Ovary (tissue), 9 donors: Measurements from ENCODE around the gene SCN1A. TPM values are rescaled to one million over a fixed set of nuclear protein-coding genes. Genes with fewer than 3 reads are reported as not detected.

Experiments
- DNase-seq, 5 donors: peaks; one replicate each; pipeline ENCODE4 v3.0.0-alpha.2; 2019 to 2020
- H3K27ac ChIP-seq, 2 donors: fragments of 200-600 bp; one replicate each; pipeline versions ENCODE4 v1.5.1 to v1.8.0; 2019 to 2022
- H3K27me3 ChIP-seq: fragments of 200-600 bp; one replicate; pipeline ENCODE4 v1.8.0; 2022
- H3K36me3 ChIP-seq: fragments of 200-600 bp; sonication (generic); one replicate; pipeline ENCODE4 v1.5.1; 2019
- H3K4me1 ChIP-seq: one replicate; pipeline ENCODE4 v1.8.1; 2013; ENCODE audit warnings: mild to moderate bottlenecking, moderate library complexity; ENCODE audit not compliant: insufficient read depth
- H3K4me3 ChIP-seq: fragments of 200-600 bp; sonication (generic); one replicate; pipeline ENCODE4 v1.5.1; 2017
- H3K9me3 ChIP-seq, 2 donors: fragments of 200-600 bp in 1 of 2; sonication (generic) in 1 of 2; one replicate each; pipeline versions ENCODE4 v1.5.1 to v1.8.1; 2013 to 2019; ENCODE audit warnings: mild to moderate bottlenecking in 1 of 2, moderate library complexity in 1 of 2
- EP300 ChIP-seq: sonication (generic); formaldehyde crosslinking; IDR thresholded peaks from one replicate; pipeline ENCODE4 v1.6.1; 2017; ENCODE audit warnings: antibody characterized with exemption
- POLR2A ChIP-seq: fragments of 450-650 bp; IDR thresholded peaks from one replicate; pipeline ENCODE4 v1.6.1; 2017; ENCODE audit warnings: antibody characterized with exemption, mild to moderate bottlenecking, moderate library complexity
- WGBS, 3 donors: extraction: QIAGEN DNeasy Blood & Tissue Kit in 1 of 3; methylation state at CpG; one replicate each; pipeline versions ENCODE4 v1.1.5 to v1.1.7; 2013 to 2017; 5-methylcytosine and 5-hydroxymethylcytosine counted together
- intact Hi-C, 4 donors: fragments of 100-400 bp; cut with DNase I; formaldehyde crosslinking; loops; one replicate each; pipeline versions ENCODE4 v1.11.0 to v1.15.1; 2022 to 2023
- polyA plus RNA-seq, 2 donors: library from polyadenylated mRNA; stranded (reverse); fragments of 200-250 nt in 1 of 2; fragments of 350-450 nt in 1 of 2; fragmentation: Illumina TruSeq in 1 of 2; extraction: RNeasy Lipid Tissue Mini Kit (QIAGEN cat#74804) in 1 of 2; gene quantifications; one replicate each; pipeline ENCODE4 v1.2.3, GENCODE V29; 2013 to 2014
- total RNA-seq, 7 donors: library from RNA; depleted of rRNA in 2 of 7; stranded (reverse); fragments of >200 nt in 2 of 7; fragmentation: NEBNext Ultra II Directional in 3 of 7; extraction: Animal tissue kit (Norgen Biotek cat#: 25700) in 3 of 7; gene quantifications; one replicate each; pipeline versions ENCODE4 v1.1.0 to v1.2.4, GENCODE V29; 2016 to 2023
- TF ChIP-seq, protein P1 (sequence below), 3 donors: fragments of 450-650 bp in 2 of 3; fragments of 200-600 bp in 1 of 3; IDR thresholded peaks; one replicate each; pipeline versions ENCODE4 v1.5.1 to v1.8.0; 2016 to 2022; ENCODE audit warnings: antibody characterized with exemption in 3 of 3, mild to moderate bottlenecking in 1 of 3
- donor health status: DM: no; HTN: no; CAD: no; lungs with moderate emphysema.
- donor health status: DM: no; HTN: no; CAD: no.
- donor health status: Bipolar disorder and iron deficiency.
- donor health status: DM: yes; HTN: yes; CAD: no.
- donor health status: DM: no; HTN: no; CAD: no.
- donor health status: DM: yes; HTN: yes; CAD: no.

The SCN1A gene
- total and polyA plus RNA-seq, 9 donors = under 0.01 to 5.6 (median 0.34) TPM; not detected in 5

DNA sequence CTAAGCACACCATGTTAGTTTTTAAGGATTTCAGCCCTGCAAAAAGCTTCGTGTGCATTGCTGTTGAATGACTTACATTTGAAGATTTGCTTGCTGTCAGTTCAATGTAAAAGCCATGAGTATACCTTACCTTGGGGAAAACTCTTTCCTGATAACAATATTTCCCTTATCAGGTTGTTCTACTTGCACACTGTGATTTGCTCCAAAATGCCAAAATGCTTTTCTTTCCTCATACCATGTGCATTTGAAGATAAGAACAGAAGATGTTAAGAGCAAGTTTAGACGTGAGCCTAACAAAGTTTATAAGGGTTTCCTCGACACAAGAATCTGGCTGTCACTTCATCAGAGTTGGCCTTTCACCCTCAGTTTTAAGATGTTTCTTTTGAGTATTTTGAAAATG is 57.6 kb downstream of the SCN1A start:
- TF ChIP-seq POLR2A (no peak), EP300 (no peak)
- TF ChIP-seq, protein P1, sequence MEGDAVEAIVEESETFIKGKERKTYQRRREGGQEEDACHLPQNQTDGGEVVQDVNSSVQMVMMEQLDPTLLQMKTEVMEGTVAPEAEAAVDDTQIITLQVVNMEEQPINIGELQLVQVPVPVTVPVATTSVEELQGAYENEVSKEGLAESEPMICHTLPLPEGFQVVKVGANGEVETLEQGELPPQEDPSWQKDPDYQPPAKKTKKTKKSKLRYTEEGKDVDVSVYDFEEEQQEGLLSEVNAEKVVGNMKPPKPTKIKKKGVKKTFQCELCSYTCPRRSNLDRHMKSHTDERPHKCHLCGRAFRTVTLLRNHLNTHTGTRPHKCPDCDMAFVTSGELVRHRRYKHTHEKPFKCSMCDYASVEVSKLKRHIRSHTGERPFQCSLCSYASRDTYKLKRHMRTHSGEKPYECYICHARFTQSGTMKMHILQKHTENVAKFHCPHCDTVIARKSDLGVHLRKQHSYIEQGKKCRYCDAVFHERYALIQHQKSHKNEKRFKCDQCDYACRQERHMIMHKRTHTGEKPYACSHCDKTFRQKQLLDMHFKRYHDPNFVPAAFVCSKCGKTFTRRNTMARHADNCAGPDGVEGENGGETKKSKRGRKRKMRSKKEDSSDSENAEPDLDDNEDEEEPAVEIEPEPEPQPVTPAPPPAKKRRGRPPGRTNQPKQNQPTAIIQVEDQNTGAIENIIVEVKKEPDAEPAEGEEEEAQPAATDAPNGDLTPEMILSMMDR (IDR thresholded peaks at IDR 0.05) = no peak
- intact Hi-C loops = no loop called here
- WGBS, 3 donors = 41 to 57% (median 41%) methylated on average over 3 of the region's 3 CpGs

DNA sequence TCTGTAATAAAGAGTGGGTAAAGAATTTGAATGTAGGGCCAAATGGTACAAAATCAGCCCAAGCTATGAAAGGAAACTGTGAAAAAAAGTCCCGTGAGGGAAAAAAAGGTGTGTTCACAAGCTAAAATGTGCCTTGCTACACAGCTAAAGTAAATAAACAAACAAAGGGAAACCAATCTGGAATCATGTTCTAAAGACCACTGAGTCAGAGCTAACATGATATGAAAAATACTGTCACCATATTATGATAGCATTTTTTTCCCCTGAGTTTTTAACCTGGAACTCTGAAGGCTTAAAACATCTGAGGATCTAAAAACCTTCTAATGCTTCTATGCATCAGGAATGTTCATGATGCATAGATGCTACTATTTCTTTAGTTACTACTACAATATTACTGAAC is 58.8 kb downstream of the SCN1A start:
- Histone ChIP-seq H3K4me3 (no peak overlapping the region), H3K27me3 (no peaks in the 10 kb centered on the region), H3K27ac (no peak overlapping the region), H3K4me1 (no peaks in the 10 kb centered on the region), H3K9me3 (no peaks in the 10 kb centered on the region), H3K36me3 (no peaks in the 10 kb centered on the region)
- 59 to 60% (median 60%) methylated on average over 1 of the region's 1 CpG for WGBS, 3 donors
- TF ChIP-seq POLR2A (no peak), EP300 (no peak)
- TF ChIP-seq, protein P1 (IDR thresholded peaks at IDR 0.05) = no peak
- DNase-seq = no peak
- intact Hi-C loops = no loop called here

More for the DNA sequence above, 57.6 kb downstream of the SCN1A start:
- Histone ChIP-seq H3K27ac (no peak overlapping the region), H3K36me3 (no peaks in the 10 kb centered on the region), H3K9me3 (no peaks in the 10 kb centered on the region), H3K4me3 (no peak overlapping the region), H3K27me3 (no peaks in the 10 kb centered on the region), H3K4me1 (no peaks in the 10 kb centered on the region)
- no peak for DNase-seq

DNA sequence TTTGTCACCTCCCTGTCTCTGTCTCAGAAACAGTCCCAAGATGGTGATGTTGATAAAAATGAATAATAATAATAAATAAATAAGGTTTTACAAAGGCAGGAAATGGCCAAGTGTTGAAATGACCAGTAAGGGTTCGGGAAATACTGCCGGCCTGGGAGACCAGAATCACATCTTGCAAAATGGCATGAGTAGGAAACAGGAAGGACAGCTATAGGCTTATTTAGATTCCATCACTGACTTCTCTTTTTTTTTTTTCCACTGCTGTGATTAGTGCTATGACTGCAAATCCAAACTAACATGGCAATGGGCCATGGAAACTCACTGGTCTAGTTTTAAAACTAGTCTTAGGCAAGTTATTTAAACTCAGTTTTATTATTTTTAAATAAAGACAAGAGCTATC is 60.6 kb downstream of the SCN1A start:
- H3K36me3 ChIP-seq = no peaks in the 10 kb centered on the region
- TF ChIP-seq POLR2A (no peak), EP300 (no peak)
- TF ChIP-seq, protein P1 (IDR thresholded peaks at IDR 0.05) = no peak
- no peak for DNase-seq
- no peaks in the 10 kb centered on the region for H3K4me1 ChIP-seq
- H3K4me3 ChIP-seq = no peak overlapping the region
- no peaks in the 10 kb centered on the region for H3K27me3 ChIP-seq
- WGBS, 3 donors = 74 to 87% (median 82%) methylated on average over 2 of the region's 2 CpGs
- H3K27ac ChIP-seq = no peak overlapping the region
- no peaks in the 10 kb centered on the region for H3K9me3 ChIP-seq
- intact Hi-C loops = no loop called here

DNA sequence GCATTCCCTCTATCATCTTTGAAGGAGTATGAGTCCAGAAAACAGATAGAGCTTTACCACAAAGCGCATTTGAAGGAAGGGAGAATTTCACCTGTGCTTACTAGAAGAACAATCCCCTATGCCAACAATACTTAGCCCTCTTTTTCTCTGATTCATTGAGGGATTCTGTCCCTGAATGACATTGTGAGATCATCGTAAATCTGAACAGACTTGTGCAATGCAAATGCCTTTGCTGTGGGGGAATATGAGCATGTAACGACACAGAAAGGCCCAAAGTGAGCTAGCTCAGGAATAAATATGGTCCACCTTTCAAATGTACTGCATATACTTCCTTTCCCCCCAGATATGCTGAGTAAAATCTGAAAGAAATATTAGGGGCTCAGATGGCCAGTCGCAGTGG is 67.6 kb downstream of the SCN1A start:
- intact Hi-C loops = no loop called here

More for the DNA sequence above, 67.6 kb downstream of the SCN1A start:
- TF ChIP-seq POLR2A (no peak), EP300 (no peak)
- TF ChIP-seq, protein P1 (IDR thresholded peaks at IDR 0.05) = no peak
- no peaks in the 10 kb centered on the region for H3K9me3 ChIP-seq
- 71 to 87% (median 86%) methylated on average over 4 of the region's 4 CpGs for WGBS, 3 donors
- H3K27me3 ChIP-seq = no peaks in the 10 kb centered on the region
- no peak for DNase-seq
- H3K36me3 ChIP-seq = no peaks in the 10 kb centered on the region
- no peak overlapping the region for H3K4me3 ChIP-seq
- no peak overlapping the region for H3K27ac ChIP-seq
- no peaks in the 10 kb centered on the region for H3K4me1 ChIP-seq
